Activated naive CD4-positive, alpha-beta T cell treated with anti-CD3 and anti-CD28 coated beads, Interleukin-2, amount 50 U/mL, for 24 hours (primary cell): ENCODE results near the gene MYBPHL.

Experiments
- H3K27ac Mint-ChIP-seq: one replicate; pipeline ENCODE4 v1.8.0; 2021; ENCODE audit warnings: mild to moderate bottlenecking, mixed read lengths
- H3K27me3 Mint-ChIP-seq: one replicate; pipeline ENCODE4 v1.8.0; 2021; ENCODE audit warnings: mixed read lengths
- H3K36me3 Mint-ChIP-seq: one replicate; pipeline ENCODE4 v1.8.0; 2021; ENCODE audit warnings: mixed read lengths
- H3K4me1 Mint-ChIP-seq: one replicate; pipeline ENCODE4 v1.8.0; 2021; ENCODE audit warnings: mixed read lengths
- H3K4me3 Mint-ChIP-seq: one replicate; pipeline ENCODE4 v1.8.0; 2021; ENCODE audit warnings: mild to moderate bottlenecking, mixed read lengths
- H3K9me3 Mint-ChIP-seq: one replicate; pipeline ENCODE4 v1.8.0; 2021; ENCODE audit warnings: mixed read lengths

The MYBPHL gene

DNA sequence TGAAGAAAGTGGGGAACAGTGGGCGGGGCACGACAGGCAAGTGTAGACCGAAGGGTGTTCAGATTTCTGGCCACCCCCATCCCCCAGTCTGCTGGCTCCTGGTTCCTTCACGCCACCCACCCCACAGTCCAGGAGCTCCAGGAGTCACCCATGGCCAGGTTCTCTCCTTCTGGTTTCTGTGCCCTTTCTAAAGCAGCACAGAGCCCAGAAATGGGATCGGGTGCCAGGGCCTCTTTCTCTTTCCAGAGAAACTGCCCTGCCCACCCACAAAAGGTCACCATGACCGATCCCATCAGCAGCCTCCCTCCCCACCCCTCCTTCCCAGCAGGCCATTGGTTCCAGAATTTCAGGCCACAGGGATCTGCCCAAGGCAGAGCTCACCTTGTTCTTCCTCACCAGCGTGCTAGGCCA, 60.7 kb downstream of the MYBPHL start:
- Mint-ChIP-seq H3K4me3 (no peak overlapping the region), H3K9me3 (no peaks in the 10 kb centered on the region), H3K27ac (no peak overlapping the region), H3K27me3 (no peaks in the 10 kb centered on the region), H3K36me3 (no peaks in the 10 kb centered on the region), H3K4me1 (peaks cover 25% of the 10 kb centered on the region)

DNA sequence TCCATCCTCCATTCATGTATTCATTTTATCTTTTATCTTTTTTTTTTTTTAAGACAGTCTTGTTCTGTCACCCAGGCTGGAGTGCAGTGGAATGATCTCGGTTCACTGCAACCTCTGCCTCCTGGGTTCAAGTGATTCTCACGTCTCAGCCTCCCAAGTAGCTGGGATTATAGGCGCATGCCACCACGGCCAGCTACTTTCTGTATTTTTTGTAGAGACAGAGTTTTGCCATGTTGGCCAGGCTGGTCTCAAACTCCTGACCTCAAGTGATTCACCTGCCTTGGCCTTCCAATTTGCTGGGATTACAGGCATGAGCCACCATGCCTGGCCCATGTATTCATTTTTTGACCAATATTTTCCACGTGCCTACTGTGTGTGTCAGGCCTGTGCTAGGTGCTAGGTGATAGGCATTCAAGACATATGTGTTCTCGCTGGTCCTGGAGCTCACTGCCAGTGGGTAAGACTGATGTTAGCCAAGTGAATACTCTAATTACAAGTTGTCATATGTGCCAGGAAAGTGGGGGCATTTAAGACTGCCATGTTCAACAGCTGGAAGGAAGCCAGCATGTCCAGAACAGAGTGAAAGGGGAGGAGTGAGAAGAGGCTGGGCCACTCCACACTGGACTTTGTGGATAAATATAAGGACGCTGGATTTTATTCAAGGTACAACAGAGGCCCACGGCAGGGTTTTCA, 62.8 kb downstream of the MYBPHL start:
- H3K27me3 Mint-ChIP-seq = no peaks in the 10 kb centered on the region
- H3K27ac Mint-ChIP-seq = no peak overlapping the region
- H3K36me3 Mint-ChIP-seq = no peaks in the 10 kb centered on the region
- H3K4me1 Mint-ChIP-seq = peaks cover 31% of the 10 kb centered on the region
- H3K9me3 Mint-ChIP-seq = no peaks in the 10 kb centered on the region
- no peak overlapping the region for H3K4me3 Mint-ChIP-seq

DNA sequence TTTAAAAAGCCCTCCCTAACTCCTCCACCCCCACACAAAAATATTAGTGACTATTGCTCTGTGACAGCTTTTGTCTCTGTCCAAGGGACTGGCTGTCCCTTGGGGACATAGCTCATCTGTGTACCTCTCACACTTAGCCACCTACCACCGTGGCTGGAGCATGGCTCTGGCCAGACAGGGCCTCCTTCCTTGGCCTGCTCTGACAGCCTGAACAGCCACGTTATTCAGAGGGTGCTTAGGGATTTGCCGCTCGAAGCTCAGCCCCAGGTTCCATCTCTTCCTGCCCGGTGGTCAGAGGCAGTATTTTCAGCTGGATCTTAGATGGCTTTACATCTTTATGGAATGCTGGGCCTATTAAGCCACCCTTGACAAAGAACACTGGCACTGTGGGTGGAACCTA, 63.6 kb downstream of the MYBPHL start:
- no peak overlapping the region for H3K27ac Mint-ChIP-seq
- H3K36me3 Mint-ChIP-seq = no peaks in the 10 kb centered on the region
- H3K4me3 Mint-ChIP-seq = no peak overlapping the region
- no peaks in the 10 kb centered on the region for H3K27me3 Mint-ChIP-seq
- H3K9me3 Mint-ChIP-seq = no peaks in the 10 kb centered on the region
- H3K4me1 Mint-ChIP-seq = peaks cover 29% of the 10 kb centered on the region

DNA sequence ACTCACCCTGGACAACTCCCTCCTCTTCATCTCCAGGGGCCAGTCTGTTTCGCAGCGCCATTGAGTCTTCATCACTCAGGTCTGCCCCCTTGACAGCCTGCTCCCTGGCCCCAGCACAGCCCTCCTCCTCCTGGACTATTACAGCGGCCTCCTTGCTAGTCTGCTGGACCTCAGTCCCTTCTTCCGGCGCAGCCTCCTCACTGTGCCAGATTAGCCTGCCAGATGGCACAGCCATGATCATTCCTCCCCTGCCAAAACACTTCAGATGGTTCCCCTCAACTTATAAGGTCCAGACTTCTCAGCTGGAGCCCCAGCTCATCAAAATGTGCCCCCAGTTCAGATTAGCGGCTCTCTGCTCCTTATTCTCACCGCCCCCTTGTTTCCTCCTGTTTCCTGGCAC, 64.4 kb downstream of the MYBPHL start:
- no peaks in the 10 kb centered on the region for H3K9me3 Mint-ChIP-seq
- no peaks in the 10 kb centered on the region for H3K36me3 Mint-ChIP-seq
- H3K4me3 Mint-ChIP-seq = no peak overlapping the region
- no peak overlapping the region for H3K27ac Mint-ChIP-seq
- no peaks in the 10 kb centered on the region for H3K27me3 Mint-ChIP-seq
- H3K4me1 Mint-ChIP-seq = peaks cover 29% of the 10 kb centered on the region
